Mesenchymal stem cell (in vitro differentiated cells and primary cell): ENCODE measurements around the gene THAP5.

Source experiments
- DNase-seq: peaks from one replicate; pipeline ENCODE4 v3.0.0-alpha.2; 2013
- H2AFZ ChIP-seq: one replicate; pipeline ENCODE4 v1.6.1; 2013; ENCODE audit warnings: low read depth, mild to moderate bottlenecking, control low read depth, inconsistent platforms, low read length, moderate library complexity
- H2AK5ac ChIP-seq: 2 replicates; pipeline ENCODE4 v1.6.1; 2013; ENCODE audit warnings: low read length, moderate library complexity, mild to moderate bottlenecking, inconsistent platforms; ENCODE audit not compliant: severe bottlenecking
- H2BK120ac ChIP-seq: one replicate; pipeline ENCODE4 v1.6.1; 2013; ENCODE audit warnings: low read depth, mild to moderate bottlenecking, inconsistent platforms, low read length, moderate library complexity
- H2BK12ac ChIP-seq, 2 experiments: one replicate each; pipeline ENCODE4 v1.6.1; 2013; ENCODE audit warnings: inconsistent platforms in 2 of 2, low read length in 2 of 2, mild to moderate bottlenecking in 2 of 2, moderate library complexity in 2 of 2, control low read depth in 1 of 2
- H2BK15ac ChIP-seq: one replicate; pipeline ENCODE4 v1.6.1; 2013; ENCODE audit warnings: mild to moderate bottlenecking, low read depth, inconsistent platforms; ENCODE audit not compliant: poor library complexity, severe bottlenecking
- H2BK5ac ChIP-seq: 2 replicates; pipeline ENCODE4 v1.6.1; 2013; ENCODE audit warnings: low read depth, mild to moderate bottlenecking, low read length, control low read depth, inconsistent platforms; ENCODE audit not compliant: poor library complexity, severe bottlenecking
- H3K14ac ChIP-seq, 2 experiments: one replicate each; pipeline ENCODE4 v1.6.1; 2013; ENCODE audit warnings: inconsistent platforms in 2 of 2, low read length in 2 of 2, control low read depth in 1 of 2, mild to moderate bottlenecking in 1 of 2, moderate library complexity in 1 of 2
- H3K18ac ChIP-seq, 2 experiments: one replicate each; pipeline ENCODE4 v1.6.1; 2013; ENCODE audit warnings: inconsistent platforms in 2 of 2, low read length in 2 of 2, control low read depth in 1 of 2, low read depth in 1 of 2, mild to moderate bottlenecking in 1 of 2
- H3K23ac ChIP-seq, 2 experiments: one replicate each; pipeline ENCODE4 v1.6.1; 2013; ENCODE audit warnings: inconsistent platforms in 2 of 2, low read length in 2 of 2, mild to moderate bottlenecking in 2 of 2, moderate library complexity in 2 of 2, control low read depth in 1 of 2
- H3K27ac ChIP-seq: 2 replicates; pipeline ENCODE4 v1.5.1; 2013; ENCODE audit warnings: mild to moderate bottlenecking, moderate library complexity, low read length, control low read depth, inconsistent platforms; ENCODE audit not compliant: poor library complexity, severe bottlenecking
- H3K27me3 ChIP-seq, 2 experiments: 2 replicates each; pipeline versions ENCODE4 v1.6.1 to v1.7.0; 2013; ENCODE audit warnings: low read length in 2 of 2, mild to moderate bottlenecking in 2 of 2, moderate library complexity in 2 of 2, control low read depth in 1 of 2, inconsistent platforms in 1 of 2; ENCODE audit not compliant: control insufficient read depth in 1 of 2, insufficient read depth in 1 of 2
- H3K36me3 ChIP-seq, 2 experiments: 2 replicates each; pipeline versions ENCODE4 v1.6.1 to v1.7.0; 2013; ENCODE audit warnings: low read length in 2 of 2, control low read depth in 1 of 2, inconsistent platforms in 1 of 2, low read depth in 1 of 2, mild to moderate bottlenecking in 1 of 2; ENCODE audit not compliant: insufficient read depth in 2 of 2, control insufficient read depth in 1 of 2
- H3K4ac ChIP-seq, 2 experiments: one replicate each; pipeline ENCODE4 v1.6.1; 2013; ENCODE audit warnings: inconsistent platforms in 2 of 2, low read length in 2 of 2, mild to moderate bottlenecking in 2 of 2, moderate library complexity in 2 of 2, control low read depth in 1 of 2, low read depth in 1 of 2
- H3K4me1 ChIP-seq: 2 replicates; pipeline ENCODE4 v1.6.1; 2013; ENCODE audit warnings: low read depth, low read length, control low read depth; ENCODE audit not compliant: control insufficient read depth, insufficient read depth
- H3K4me2 ChIP-seq: 2 replicates; pipeline ENCODE4 v1.6.1; 2013; ENCODE audit warnings: low read length, mild to moderate bottlenecking, inconsistent platforms; ENCODE audit not compliant: poor library complexity, severe bottlenecking
- H3K4me3 ChIP-seq, 2 experiments: 2 replicates each; pipeline versions ENCODE4 v1.5.1 to v1.7.0; 2013; ENCODE audit warnings: low read length in 2 of 2, mild to moderate bottlenecking in 2 of 2, control low read depth in 1 of 2, low read depth in 1 of 2; ENCODE audit not compliant: insufficient read depth in 1 of 2
- H3K79me1 ChIP-seq: replicated peaks from 2 replicates; pipeline ENCODE4 v1.6.1; 2013; ENCODE audit warnings: mild to moderate bottlenecking, control low read depth, low read length, inconsistent platforms; ENCODE audit not compliant: poor library complexity, severe bottlenecking
- H3K9ac ChIP-seq: 2 replicates; pipeline ENCODE4 v1.7.0; 2013; ENCODE audit warnings: mild to moderate bottlenecking, low read length, moderate library complexity
- H3K9me3 ChIP-seq: 2 replicates; pipeline ENCODE4 v1.7.0; 2013; ENCODE audit warnings: mild to moderate bottlenecking, low read length; ENCODE audit not compliant: control insufficient read depth
- H4K8ac ChIP-seq: one replicate; pipeline ENCODE4 v1.6.1; 2013; ENCODE audit warnings: inconsistent platforms, mild to moderate bottlenecking, low read length, moderate library complexity
- H4K91ac ChIP-seq: one replicate; pipeline ENCODE4 v1.6.1; 2013; ENCODE audit warnings: mild to moderate bottlenecking, low read length, inconsistent platforms
- WGBS: methylation state at CpG from one replicate; pipeline ENCODE4 v1.1.7; 2013; ENCODE audit warnings: mixed read lengths; 5-methylcytosine and 5-hydroxymethylcytosine counted together

Gene THAP5

DNA sequence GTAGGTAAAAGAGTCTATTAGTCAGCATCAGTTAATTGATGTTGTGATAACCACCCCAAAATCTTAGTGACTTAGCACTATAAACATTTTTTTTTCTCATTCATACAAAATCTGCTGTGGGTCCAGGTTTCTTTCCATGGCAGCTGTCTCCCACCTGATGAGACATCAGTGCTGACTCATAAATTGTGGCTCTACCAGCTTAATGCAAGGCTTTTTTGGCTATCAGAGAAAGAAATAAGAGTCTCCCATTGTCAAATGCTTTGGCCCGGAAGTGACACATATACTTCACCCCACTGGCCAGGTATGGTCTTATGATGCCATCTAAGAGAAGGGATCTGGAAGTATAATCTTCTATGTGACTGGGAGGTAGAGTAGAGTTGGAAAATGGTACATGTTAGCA, 14.7 kb upstream of the THAP5 start:
- H3K27me3 ChIP-seq: peaks cover 0 to 9% of the 10 kb centered on the region in 2 experiments
- H3K18ac ChIP-seq: no peak overlapping the region
- no peak overlapping the region for H4K91ac ChIP-seq
- H3K14ac ChIP-seq: no peak overlapping the region
- H3K4me2 ChIP-seq: no peak overlapping the region
- H3K23ac ChIP-seq: no peak overlapping the region
- H4K8ac ChIP-seq: no peak overlapping the region
- H3K4ac ChIP-seq: no peak overlapping the region
- WGBS: 100% methylated on average over 1 of the region's 1 CpG
- no peak overlapping the region for H2BK15ac ChIP-seq
- no peak overlapping the region for H2BK12ac ChIP-seq
- no peak overlapping the region for H3K4me3 ChIP-seq
- H3K27ac ChIP-seq: no peak overlapping the region
- H2BK120ac ChIP-seq: no peak overlapping the region
- no peak overlapping the region for H3K9ac ChIP-seq
- peaks cover 1% of the 10 kb centered on the region for H3K4me1 ChIP-seq
- no peak overlapping the region for H2AFZ ChIP-seq
- no peaks in the 10 kb centered on the region for H3K79me1 ChIP-seq
- no peaks in the 10 kb centered on the region for H3K9me3 ChIP-seq
- H3K36me3 ChIP-seq: peaks cover 4 to 5% of the 10 kb centered on the region in 2 experiments
- no peak overlapping the region for H2AK5ac ChIP-seq
- DNase-seq: no peak
- no peak overlapping the region for H2BK5ac ChIP-seq

DNA sequence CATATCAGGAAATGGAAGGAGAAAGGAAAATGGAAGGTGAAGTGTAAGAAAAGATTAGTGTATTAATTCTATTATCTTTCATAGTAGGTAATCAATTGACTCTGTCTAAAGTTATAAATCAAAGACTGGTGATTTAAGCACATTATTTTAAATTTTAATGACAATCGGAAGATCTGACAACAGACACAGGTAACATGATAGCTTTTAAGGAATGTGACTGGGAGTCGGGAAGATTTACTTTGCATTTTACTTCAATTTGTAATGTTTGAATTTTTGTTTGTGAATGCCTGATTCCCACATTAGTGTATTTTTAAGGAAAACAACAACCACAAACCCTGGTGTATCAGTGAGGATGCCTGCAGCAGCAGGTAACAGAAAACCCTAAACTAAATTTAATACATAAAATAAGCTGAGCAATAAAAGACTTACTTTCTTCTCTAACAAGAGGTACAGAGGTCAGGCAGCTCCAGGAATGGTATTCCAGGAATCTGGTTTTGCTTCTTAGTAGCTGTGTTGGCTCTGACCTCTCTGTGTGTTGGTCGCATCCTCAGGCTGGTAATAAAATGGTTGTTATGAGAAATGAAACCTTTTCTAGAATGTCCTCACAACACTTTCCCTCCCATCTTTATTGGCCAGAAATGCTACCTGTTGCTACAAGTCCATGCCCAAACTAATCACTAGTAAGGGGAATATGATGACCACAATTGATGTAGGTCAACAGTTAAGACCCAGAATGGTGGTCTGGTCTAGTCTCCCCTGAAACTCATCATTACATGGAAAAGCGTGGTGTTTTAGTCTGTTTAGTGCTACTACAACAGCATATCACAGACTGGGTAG, 12.4 kb upstream of the THAP5 start:
- Histone ChIP-seq H3K4me1 (no peaks in the 10 kb centered on the region), H3K36me3 (peaks cover 8 to 11% of the 10 kb centered on the region in 2 experiments), H2AFZ (no peak overlapping the region), H3K79me1 (peaks cover 1% of the 10 kb centered on the region), H3K27ac (peak overlapping the region; percentile 70), H2AK5ac (peak overlapping the region; percentile 63), H3K9ac (no peak overlapping the region), H3K4ac (no peak overlapping the region), H3K27me3 (peaks cover 0 to 9% of the 10 kb centered on the region in 2 experiments), H3K23ac (no peak overlapping the region), H4K8ac (no peak overlapping the region), H2BK120ac (no peak overlapping the region), H3K4me3 (no peak overlapping the region), H2BK5ac (no peak overlapping the region), H2BK15ac (no peak overlapping the region), H3K4me2 (no peak overlapping the region), H3K18ac (no peak overlapping the region), H4K91ac (no peak overlapping the region), H3K14ac (no peak overlapping the region), H3K9me3 (no peaks in the 10 kb centered on the region), H2BK12ac (no peak overlapping the region)
- 100% methylated on average over 1 of the region's 4 CpGs for WGBS
- peak; percentile 15 for DNase-seq

DNA sequence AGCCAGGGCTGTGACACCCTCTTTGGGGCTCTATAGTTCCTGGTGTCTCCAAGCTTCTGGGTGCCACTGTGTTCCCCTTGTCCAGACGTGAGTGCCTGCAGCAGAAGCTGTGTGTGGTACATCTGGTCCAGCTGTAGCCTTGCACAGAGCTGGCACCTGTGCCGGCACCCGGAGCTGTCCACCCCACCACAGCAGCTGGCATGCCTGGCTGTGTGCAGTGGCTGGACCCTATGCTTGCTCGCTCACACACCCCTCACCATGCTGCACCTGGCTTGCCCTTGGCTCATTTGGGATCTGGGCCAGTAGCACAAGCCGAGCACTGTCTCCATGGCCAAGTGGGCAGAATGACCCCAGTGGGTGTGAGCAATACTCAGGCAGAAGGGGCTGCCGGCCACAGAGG, 10.8 kb upstream of the THAP5 start:
- no peak overlapping the region for H3K23ac ChIP-seq
- no peak overlapping the region for H3K18ac ChIP-seq
- H4K91ac ChIP-seq: no peak overlapping the region
- no peak overlapping the region for H2BK120ac ChIP-seq
- H2AK5ac ChIP-seq: no peak overlapping the region
- no peak overlapping the region for H3K4me3 ChIP-seq
- H3K4me1 ChIP-seq: no peaks in the 10 kb centered on the region
- H2BK15ac ChIP-seq: no peak overlapping the region
- no peak overlapping the region for H2AFZ ChIP-seq
- no peak for DNase-seq
- no peak overlapping the region for H2BK12ac ChIP-seq
- H3K79me1 ChIP-seq: peaks cover 5% of the 10 kb centered on the region
- H2BK5ac ChIP-seq: no peak overlapping the region
- no peaks in the 10 kb centered on the region for H3K9me3 ChIP-seq
- H3K14ac ChIP-seq: no peak overlapping the region
- H3K4me2 ChIP-seq: no peak overlapping the region
- no peak overlapping the region for H3K4ac ChIP-seq
- no peak overlapping the region for H3K27ac ChIP-seq
- 73% methylated on average over 5 of the region's 6 CpGs for WGBS
- no peaks in the 10 kb centered on the region for H3K27me3 ChIP-seq
- peaks cover 8 to 16% of the 10 kb centered on the region in 2 experiments for H3K36me3 ChIP-seq
- no peak overlapping the region for H4K8ac ChIP-seq
- H3K9ac ChIP-seq: no peak overlapping the region

DNA sequence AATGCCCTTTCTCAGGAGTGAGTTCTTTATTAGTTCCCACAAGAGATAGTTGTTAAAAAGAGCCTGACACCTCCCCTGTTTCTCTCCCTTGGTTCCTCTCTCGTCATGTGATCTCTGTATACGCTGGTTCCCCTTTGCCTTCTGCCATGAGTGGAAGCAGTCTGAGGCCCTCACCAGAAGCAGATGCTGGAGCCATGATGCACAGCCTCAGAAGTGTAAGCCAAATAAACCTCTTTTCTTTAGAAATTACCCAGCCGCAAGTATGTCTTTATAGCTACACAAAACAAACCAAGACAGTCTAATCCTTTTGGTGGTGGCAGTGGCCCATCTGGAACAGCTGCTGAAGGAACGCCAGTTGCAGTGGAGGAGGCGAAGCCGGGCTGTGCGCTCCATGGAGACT, 9.4 kb upstream of the THAP5 start:
- Histone ChIP-seq H3K9ac (no peak overlapping the region), H2BK5ac (no peak overlapping the region), H3K4me1 (no peaks in the 10 kb centered on the region), H2AFZ (no peak overlapping the region), H3K4me3 (no peak overlapping the region), H2BK12ac (no peak overlapping the region), H3K27me3 (no peaks in the 10 kb centered on the region), H3K9me3 (no peaks in the 10 kb centered on the region), H3K36me3 (peaks cover 8 to 30% of the 10 kb centered on the region in 2 experiments), H3K4me2 (no peak overlapping the region), H2BK120ac (no peak overlapping the region), H3K27ac (no peak overlapping the region), H2AK5ac (no peak overlapping the region), H2BK15ac (no peak overlapping the region), H3K79me1 (peaks cover 9% of the 10 kb centered on the region), H3K14ac (no peak overlapping the region), H4K8ac (no peak overlapping the region), H4K91ac (no peak overlapping the region), H3K23ac (no peak overlapping the region), H3K4ac (no peak overlapping the region), H3K18ac (no peak overlapping the region)
- DNase-seq: no peak
- WGBS: 97% methylated on average over 7 of the region's 7 CpGs
